ENCODE data around the gene PDK2. TPM values are rescaled to one million over a fixed set of nuclear protein-coding genes. Genes with fewer than 3 reads are reported as not detected.

PDK2 gene
- total and polyA plus RNA-seq, 2 experiments from 2014 or later = 12.0 to 15.9 TPM

GRCh38 chr17:50114401-50114800, 19.2 kb downstream of the PDK2 start:
- no peak overlapping the region for H3K4me3 ChIP-seq
- H3K4me2 ChIP-seq = no peak overlapping the region
- no peaks in the 10 kb centered on the region for H3K36me3 ChIP-seq (ENCODE audit: insufficient read depth)
- no peaks in the 10 kb centered on the region for H4K20me1 ChIP-seq (replicated peaks; ENCODE audit: insufficient read depth)
- no peak overlapping the region for H3K27ac ChIP-seq (ENCODE audit: low read depth)
- Mint-ChIP-seq H3K27ac (no peak overlapping the region), H3K27me3 (ENCODE audit: insufficient read depth, low read depth, poor library complexity) (peaks cover 30% of the 10 kb centered on the region), H3K36me3 (ENCODE audit: low read depth) (peaks cover 4% of the 10 kb centered on the region; the same call in 2 of the 3 replicates), H3K9me3 (no peaks in the 10 kb centered on the region), H3K4me3 (no peak overlapping the region), H3K4me1 (peaks cover 18% of the 10 kb centered on the region)
- peaks cover 16% of the 10 kb centered on the region; the same call in 1 of the 2 replicates for H3K4me1 ChIP-seq (ENCODE audit: insufficient read depth)
- ATAC-seq (no peak), DNase-seq (ENCODE audit: low spot score) (no peak)
- H2AFZ ChIP-seq = no peak overlapping the region
- no peaks in the 10 kb centered on the region for H3K79me2 ChIP-seq (replicated peaks; ENCODE audit: insufficient read depth)
- H3K9me2 ChIP-seq (ENCODE audit: insufficient read depth) = no peaks in the 10 kb centered on the region
- TF ChIP-seq ZNF114 (CRISPR knock-in tag; IDR thresholded peaks at IDR 0.05) = no peak
- TF ChIP-seq, protein P1, sequence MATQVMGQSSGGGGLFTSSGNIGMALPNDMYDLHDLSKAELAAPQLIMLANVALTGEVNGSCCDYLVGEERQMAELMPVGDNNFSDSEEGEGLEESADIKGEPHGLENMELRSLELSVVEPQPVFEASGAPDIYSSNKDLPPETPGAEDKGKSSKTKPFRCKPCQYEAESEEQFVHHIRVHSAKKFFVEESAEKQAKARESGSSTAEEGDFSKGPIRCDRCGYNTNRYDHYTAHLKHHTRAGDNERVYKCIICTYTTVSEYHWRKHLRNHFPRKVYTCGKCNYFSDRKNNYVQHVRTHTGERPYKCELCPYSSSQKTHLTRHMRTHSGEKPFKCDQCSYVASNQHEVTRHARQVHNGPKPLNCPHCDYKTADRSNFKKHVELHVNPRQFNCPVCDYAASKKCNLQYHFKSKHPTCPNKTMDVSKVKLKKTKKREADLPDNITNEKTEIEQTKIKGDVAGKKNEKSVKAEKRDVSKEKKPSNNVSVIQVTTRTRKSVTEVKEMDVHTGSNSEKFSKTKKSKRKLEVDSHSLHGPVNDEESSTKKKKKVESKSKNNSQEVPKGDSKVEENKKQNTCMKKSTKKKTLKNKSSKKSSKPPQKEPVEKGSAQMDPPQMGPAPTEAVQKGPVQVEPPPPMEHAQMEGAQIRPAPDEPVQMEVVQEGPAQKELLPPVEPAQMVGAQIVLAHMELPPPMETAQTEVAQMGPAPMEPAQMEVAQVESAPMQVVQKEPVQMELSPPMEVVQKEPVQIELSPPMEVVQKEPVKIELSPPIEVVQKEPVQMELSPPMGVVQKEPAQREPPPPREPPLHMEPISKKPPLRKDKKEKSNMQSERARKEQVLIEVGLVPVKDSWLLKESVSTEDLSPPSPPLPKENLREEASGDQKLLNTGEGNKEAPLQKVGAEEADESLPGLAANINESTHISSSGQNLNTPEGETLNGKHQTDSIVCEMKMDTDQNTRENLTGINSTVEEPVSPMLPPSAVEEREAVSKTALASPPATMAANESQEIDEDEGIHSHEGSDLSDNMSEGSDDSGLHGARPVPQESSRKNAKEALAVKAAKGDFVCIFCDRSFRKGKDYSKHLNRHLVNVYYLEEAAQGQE (IDR thresholded peaks at IDR 0.05; ENCODE audit: unreplicated experiment) = no peak
- no peak for TF ChIP-seq NANOG (IDR thresholded peaks at IDR 0.05; ENCODE audit: borderline replicate concordance)
- no peak for TF ChIP-seq EZH2phosphoT487 (IDR thresholded peaks at IDR 0.05; ENCODE audit: unreplicated experiment)
- no peak for TF ChIP-seq CREB1 (CRISPR knock-in tag; IDR thresholded peaks at IDR 0.05; ENCODE audit: low read depth)
- TF ChIP-seq, protein P2, sequence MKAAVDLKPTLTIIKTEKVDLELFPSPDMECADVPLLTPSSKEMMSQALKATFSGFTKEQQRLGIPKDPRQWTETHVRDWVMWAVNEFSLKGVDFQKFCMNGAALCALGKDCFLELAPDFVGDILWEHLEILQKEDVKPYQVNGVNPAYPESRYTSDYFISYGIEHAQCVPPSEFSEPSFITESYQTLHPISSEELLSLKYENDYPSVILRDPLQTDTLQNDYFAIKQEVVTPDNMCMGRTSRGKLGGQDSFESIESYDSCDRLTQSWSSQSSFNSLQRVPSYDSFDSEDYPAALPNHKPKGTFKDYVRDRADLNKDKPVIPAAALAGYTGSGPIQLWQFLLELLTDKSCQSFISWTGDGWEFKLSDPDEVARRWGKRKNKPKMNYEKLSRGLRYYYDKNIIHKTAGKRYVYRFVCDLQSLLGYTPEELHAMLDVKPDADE (IDR thresholded peaks at IDR 0.05) = no peak
- TF ChIP-seq POLR2AphosphoS5 (IDR thresholded peaks at IDR 0.05; ENCODE audit: low read depth) = no peak
- no peak for TF ChIP-seq JUNB (IDR thresholded peaks at IDR 0.05; ENCODE audit: unreplicated experiment)
- TF ChIP-seq, protein P3, sequence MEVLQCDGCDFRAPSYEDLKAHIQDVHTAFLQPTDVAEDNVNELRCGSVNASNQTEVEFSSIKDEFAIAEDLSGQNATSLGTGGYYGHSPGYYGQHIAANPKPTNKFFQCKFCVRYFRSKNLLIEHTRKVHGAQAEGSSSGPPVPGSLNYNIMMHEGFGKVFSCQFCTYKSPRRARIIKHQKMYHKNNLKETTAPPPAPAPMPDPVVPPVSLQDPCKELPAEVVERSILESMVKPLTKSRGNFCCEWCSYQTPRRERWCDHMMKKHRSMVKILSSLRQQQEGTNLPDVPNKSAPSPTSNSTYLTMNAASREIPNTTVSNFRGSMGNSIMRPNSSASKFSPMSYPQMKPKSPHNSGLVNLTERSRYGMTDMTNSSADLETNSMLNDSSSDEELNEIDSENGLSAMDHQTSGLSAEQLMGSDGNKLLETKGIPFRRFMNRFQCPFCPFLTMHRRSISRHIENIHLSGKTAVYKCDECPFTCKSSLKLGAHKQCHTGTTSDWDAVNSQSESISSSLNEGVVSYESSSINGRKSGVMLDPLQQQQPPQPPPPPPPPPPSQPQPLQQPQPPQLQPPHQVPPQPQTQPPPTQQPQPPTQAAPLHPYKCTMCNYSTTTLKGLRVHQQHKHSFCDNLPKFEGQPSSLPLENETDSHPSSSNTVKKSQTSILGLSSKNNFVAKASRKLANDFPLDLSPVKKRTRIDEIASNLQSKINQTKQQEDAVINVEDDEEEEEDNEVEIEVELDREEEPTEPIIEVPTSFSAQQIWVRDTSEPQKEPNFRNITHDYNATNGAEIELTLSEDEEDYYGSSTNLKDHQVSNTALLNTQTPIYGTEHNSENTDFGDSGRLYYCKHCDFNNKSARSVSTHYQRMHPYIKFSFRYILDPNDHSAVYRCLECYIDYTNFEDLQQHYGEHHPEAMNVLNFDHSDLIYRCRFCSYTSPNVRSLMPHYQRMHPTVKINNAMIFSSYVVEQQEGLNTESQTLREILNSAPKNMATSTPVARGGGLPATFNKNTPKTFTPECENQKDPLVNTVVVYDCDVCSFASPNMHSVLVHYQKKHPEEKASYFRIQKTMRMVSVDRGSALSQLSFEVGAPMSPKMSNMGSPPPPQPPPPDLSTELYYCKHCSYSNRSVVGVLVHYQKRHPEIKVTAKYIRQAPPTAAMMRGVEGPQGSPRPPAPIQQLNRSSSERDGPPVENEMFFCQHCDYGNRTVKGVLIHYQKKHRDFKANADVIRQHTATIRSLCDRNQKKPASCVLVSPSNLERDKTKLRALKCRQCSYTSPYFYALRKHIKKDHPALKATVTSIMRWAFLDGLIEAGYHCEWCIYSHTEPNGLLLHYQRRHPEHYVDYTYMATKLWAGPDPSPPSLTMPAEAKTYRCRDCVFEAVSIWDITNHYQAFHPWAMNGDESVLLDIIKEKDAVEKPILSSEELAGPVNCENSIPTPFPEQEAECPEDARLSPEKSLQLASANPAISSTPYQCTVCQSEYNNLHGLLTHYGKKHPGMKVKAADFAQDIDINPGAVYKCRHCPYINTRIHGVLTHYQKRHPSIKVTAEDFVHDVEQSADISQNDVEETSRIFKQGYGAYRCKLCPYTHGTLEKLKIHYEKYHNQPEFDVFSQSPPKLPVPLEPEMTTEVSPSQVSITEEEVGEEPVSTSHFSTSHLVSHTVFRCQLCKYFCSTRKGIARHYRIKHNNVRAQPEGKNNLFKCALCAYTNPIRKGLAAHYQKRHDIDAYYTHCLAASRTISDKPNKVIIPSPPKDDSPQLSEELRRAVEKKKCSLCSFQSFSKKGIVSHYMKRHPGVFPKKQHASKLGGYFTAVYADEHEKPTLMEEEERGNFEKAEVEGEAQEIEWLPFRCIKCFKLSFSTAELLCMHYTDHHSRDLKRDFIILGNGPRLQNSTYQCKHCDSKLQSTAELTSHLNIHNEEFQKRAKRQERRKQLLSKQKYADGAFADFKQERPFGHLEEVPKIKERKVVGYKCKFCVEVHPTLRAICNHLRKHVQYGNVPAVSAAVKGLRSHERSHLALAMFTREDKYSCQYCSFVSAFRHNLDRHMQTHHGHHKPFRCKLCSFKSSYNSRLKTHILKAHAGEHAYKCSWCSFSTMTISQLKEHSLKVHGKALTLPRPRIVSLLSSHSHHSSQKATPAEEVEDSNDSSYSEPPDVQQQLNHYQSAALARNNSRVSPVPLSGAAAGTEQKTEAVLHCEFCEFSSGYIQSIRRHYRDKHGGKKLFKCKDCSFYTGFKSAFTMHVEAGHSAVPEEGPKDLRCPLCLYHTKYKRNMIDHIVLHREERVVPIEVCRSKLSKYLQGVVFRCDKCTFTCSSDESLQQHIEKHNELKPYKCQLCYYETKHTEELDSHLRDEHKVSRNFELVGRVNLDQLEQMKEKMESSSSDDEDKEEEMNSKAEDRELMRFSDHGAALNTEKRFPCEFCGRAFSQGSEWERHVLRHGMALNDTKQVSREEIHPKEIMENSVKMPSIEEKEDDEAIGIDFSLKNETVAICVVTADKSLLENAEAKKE (CRISPR knock-in tag; IDR thresholded peaks at IDR 0.05) = no peak
- no peak for TF ChIP-seq ZNF331 (CRISPR knock-in tag; IDR thresholded peaks at IDR 0.05; ENCODE audit: low read depth)
- no peak for TF ChIP-seq STAT1 (IDR thresholded peaks at IDR 0.05; ENCODE audit: unreplicated experiment)
- TF ChIP-seq, protein P4, sequence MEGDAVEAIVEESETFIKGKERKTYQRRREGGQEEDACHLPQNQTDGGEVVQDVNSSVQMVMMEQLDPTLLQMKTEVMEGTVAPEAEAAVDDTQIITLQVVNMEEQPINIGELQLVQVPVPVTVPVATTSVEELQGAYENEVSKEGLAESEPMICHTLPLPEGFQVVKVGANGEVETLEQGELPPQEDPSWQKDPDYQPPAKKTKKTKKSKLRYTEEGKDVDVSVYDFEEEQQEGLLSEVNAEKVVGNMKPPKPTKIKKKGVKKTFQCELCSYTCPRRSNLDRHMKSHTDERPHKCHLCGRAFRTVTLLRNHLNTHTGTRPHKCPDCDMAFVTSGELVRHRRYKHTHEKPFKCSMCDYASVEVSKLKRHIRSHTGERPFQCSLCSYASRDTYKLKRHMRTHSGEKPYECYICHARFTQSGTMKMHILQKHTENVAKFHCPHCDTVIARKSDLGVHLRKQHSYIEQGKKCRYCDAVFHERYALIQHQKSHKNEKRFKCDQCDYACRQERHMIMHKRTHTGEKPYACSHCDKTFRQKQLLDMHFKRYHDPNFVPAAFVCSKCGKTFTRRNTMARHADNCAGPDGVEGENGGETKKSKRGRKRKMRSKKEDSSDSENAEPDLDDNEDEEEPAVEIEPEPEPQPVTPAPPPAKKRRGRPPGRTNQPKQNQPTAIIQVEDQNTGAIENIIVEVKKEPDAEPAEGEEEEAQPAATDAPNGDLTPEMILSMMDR (conservative IDR thresholded peaks at IDR 0.05; ENCODE audit: low read depth in 2 of 2) = no peak
- TF ChIP-seq EZH2 (IDR thresholded peaks at IDR 0.05; ENCODE audit: low read depth, unreplicated experiment) = no peak
- peaks cover 6% of the 10 kb centered on the region; the same call in 1 of the 2 replicates for H3F3A ChIP-seq (replicated peaks; ENCODE audit: low read depth)
- peaks cover 30% of the 10 kb centered on the region for H3K27me3 ChIP-seq (ENCODE audit: insufficient read depth)
